Testis (tissue), 2 donors: ENCODE data around the gene BRD9.

Source experiments
- CTCF ChIP-seq, 3 experiments: fragments of 450-650 bp in 2 of 3; fragments of 200-600 bp in 1 of 3; sonication (generic) in 1 of 3; IDR thresholded peaks; one replicate each; pipeline ENCODE4 v1.5.1; 2016 to 2019; ENCODE audit warnings: antibody characterized with exemption in 3 of 3, mild to moderate bottlenecking in 2 of 3, moderate library complexity in 1 of 3
- POLR2A ChIP-seq: fragments of 450-650 bp; IDR thresholded peaks from one replicate; pipeline ENCODE4 v1.6.1; 2017; ENCODE audit warnings: antibody characterized with exemption, mild to moderate bottlenecking, moderate library complexity

GRCh38 chr5:864492-865167 is 28.0 kb downstream of the BRD9 start:
- TF ChIP-seq CTCF (IDR thresholded peaks at IDR 0.05) = no peak
- TF ChIP-seq POLR2A = no peak
